ENCODE measurements around the gene SUSD3. TPM values are rescaled to one million over a fixed set of nuclear protein-coding genes. Genes with fewer than 3 reads are reported as not detected.
A peak's percentile ranks its signal among the peaks of the same experiment; 100 is the strongest.

SUSD3 gene
- total RNA-seq, 1 experiment from 2014 or later = 9.0 TPM

DNA sequence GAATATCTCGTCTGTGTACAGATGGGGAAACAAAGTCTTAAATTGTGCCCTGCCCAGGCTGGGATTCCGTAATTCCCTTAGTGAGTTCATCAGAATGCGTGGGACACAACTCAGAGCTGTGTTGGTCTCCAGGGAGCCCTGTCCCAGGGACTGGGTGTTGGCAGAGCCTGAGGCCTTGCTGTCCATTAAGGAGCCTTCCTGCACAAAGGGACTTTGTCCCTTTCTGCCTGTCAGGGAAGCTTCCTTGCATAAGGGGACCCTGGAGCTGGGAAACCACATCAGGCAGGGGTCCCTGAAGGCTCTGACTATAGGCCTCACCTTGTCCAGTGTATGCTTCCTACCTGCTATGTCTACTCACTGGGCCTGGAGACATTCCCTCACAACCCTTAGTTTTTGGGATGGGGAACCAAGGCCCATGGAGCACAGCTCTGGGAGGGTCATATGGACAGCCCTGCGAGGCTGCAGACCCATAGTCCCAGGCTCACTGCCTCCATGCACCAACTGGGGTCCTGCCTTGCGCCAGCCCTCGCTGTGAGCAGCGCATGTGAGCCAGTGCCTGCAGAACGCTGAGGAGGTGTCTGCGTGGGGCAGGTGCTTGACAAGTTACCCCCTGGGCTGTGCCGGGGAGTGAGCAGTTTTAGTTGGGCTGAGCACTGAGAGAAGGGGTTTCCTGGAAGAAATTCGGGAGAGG lies 39.2 kb downstream of the SUSD3 start:
- Histone ChIP-seq H4K5ac (ENCODE audit: insufficient read length, low read depth, low read length) (no peak overlapping the region), H3K4me2 (ENCODE audit: insufficient read depth, insufficient read length, low read length) (peak overlapping the region; percentile 89), H3K27ac (ENCODE audit: insufficient read length, low read depth, low read length) (no peak overlapping the region), H4K20me1 (ENCODE audit: control insufficient read depth, insufficient read depth, insufficient read length) (peaks cover under 1% of the 10 kb centered on the region), H3K14ac (ENCODE audit: insufficient read depth, low read length) (no peak overlapping the region), H3K4me1 (ENCODE audit: insufficient read depth, low read length) (no peaks in the 10 kb centered on the region; the same call in 1 of the 2 replicates), H3K18ac (ENCODE audit: insufficient read length, low read depth, low read length) (no peak overlapping the region), H2BK12ac (ENCODE audit: insufficient read length, low read depth, low read length) (no peak overlapping the region), H3K56ac (ENCODE audit: insufficient read length, low read depth, low read length) (no peak overlapping the region), H2BK5ac (ENCODE audit: insufficient read length, low read length) (no peak overlapping the region), H4K91ac (ENCODE audit: insufficient read length, low read depth, low read length) (no peak overlapping the region), H3K79me1 (ENCODE audit: insufficient read depth, low read depth, low read length, poor library complexity, severe bottlenecking) (no peaks in the 10 kb centered on the region), H3K23ac (ENCODE audit: insufficient read length, low read depth, low read length) (no peak overlapping the region), H3K4ac (ENCODE audit: low read depth, low read length) (no peak overlapping the region), H3K23me2 (ENCODE audit: insufficient read length, low read depth, low read length, poor library complexity, severe bottlenecking) (peaks cover 9% of the 10 kb centered on the region), H3K27me3 (ENCODE audit: insufficient read depth, low read length) (no peaks in the 10 kb centered on the region), H3K79me2 (ENCODE audit: insufficient read depth, low read length) (no peaks in the 10 kb centered on the region; the same call in 1 of the 2 replicates), H4K8ac (replicated peaks; ENCODE audit: insufficient read length, low read depth, low read length) (no peak overlapping the region), H2AK5ac (ENCODE audit: insufficient read length, low read length) (no peak overlapping the region), H3K9me3 (ENCODE audit: control insufficient read depth, low read depth, low read length) (no peaks in the 10 kb centered on the region), H2BK15ac (ENCODE audit: low read depth, low read length) (no peak overlapping the region), H3K9ac (ENCODE audit: extremely low read depth, insufficient read length, low read length) (no peak overlapping the region), H2BK120ac (ENCODE audit: low read depth, low read length, poor library complexity, severe bottlenecking) (no peak overlapping the region), H2BK20ac (ENCODE audit: low read depth, low read length, poor library complexity, severe bottlenecking) (no peak overlapping the region), H3T11ph (ENCODE audit: low read length) (no peak overlapping the region), H2AFZ (ENCODE audit: low read length) (no peak overlapping the region)
- Mint-ChIP-seq H3K27ac (peak overlapping the region in 1 of 3 experiments; percentile 49; a peak in 2 of 7 replicates), H3K27me3 (ENCODE audit: low read depth) (peaks cover 2% of the 10 kb centered on the region), H3K9me3 (peaks cover 4 to 9% of the 10 kb centered on the region in 2 experiments; a peak in 3 of 5 replicates), H3K4me1 (peaks cover 11 to 15% of the 10 kb centered on the region in 2 experiments), H3K36me3 (ENCODE audit: insufficient read depth in 1 of 3, low read depth in 3 of 3) (peaks cover 4 to 5% (median 5%) of the 10 kb centered on the region in 3 experiments; a peak in 4 of 7 replicates), H3K4me3 (peak overlapping the region; percentile 79 to 87)
- WGBS (ENCODE audit: extremely low coverage, insufficient read length, low lambda C conversion rate) = no CpG with 5 or more reads among the region's 11 CpGs
- TF ChIP-seq, protein P1, sequence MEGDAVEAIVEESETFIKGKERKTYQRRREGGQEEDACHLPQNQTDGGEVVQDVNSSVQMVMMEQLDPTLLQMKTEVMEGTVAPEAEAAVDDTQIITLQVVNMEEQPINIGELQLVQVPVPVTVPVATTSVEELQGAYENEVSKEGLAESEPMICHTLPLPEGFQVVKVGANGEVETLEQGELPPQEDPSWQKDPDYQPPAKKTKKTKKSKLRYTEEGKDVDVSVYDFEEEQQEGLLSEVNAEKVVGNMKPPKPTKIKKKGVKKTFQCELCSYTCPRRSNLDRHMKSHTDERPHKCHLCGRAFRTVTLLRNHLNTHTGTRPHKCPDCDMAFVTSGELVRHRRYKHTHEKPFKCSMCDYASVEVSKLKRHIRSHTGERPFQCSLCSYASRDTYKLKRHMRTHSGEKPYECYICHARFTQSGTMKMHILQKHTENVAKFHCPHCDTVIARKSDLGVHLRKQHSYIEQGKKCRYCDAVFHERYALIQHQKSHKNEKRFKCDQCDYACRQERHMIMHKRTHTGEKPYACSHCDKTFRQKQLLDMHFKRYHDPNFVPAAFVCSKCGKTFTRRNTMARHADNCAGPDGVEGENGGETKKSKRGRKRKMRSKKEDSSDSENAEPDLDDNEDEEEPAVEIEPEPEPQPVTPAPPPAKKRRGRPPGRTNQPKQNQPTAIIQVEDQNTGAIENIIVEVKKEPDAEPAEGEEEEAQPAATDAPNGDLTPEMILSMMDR (conservative IDR thresholded peaks at IDR 0.05) = no peak
- no peak for DNase-seq

Data from H9 (cell line).